ENCODE data around the gene GTF3C2. TPM values are rescaled to one million over a fixed set of nuclear protein-coding genes. Genes with fewer than 3 reads are reported as not detected.

GTF3C2 gene
- total and polyA plus RNA-seq, 2 of the 13 experiments (the other 11 are each of a cell fraction or from before 2014, with no cell fraction given), result 77.5 to 130 TPM

DNA sequence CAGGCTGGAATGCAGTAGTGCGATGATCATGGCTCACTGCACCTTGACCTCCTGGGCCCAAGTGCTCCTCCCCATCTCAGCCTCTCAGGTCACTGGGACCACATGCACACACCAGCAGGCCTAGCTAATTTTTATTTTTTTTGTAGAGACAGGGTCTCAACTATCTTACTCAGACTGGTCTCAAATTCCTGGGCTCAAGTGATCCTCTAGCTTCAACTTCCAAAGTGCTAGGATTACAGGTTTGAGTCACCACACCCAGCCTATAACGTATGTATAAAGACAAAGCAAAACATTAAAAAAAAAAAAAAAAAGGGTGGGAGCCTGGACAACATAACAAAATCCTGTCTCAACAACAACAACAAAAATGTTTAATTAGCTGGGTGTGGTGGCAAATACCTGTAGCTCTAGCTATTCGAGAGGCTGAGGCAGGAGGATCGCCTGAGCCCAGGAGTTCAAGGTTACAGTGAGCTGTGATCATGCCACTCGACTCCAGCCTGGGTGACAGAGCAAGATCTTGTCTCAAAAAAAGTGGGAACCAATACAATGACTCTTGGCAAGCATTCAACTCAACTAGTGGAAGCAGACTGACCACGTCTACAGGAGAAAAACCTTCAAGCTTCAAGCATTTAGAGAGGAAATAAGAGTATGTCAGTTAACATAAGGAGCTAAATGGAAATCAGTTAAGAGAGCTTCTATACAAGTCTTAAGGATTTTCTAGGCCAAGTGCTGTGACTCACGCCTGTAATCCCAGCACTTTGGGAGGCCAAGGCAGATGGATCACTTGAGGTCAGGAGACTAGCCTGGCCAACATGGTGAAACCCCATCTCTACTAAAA is 2.6 kb downstream of the GTF3C2 start (continued):
- TF ChIP-seq ZNF605 (CRISPR knock-in tag; IDR thresholded peaks at IDR 0.05) (no peak; the same call in none of the 2 replicates), SIX1 (CRISPR knock-in tag; IDR thresholded peaks at IDR 0.05; ENCODE audit: borderline replicate concordance) (peak; percentile 41), RFX3 (CRISPR knock-in tag; IDR thresholded peaks at IDR 0.05) (no peak), ZSCAN21 (CRISPR knock-in tag; IDR thresholded peaks at IDR 0.05; ENCODE audit: borderline replicate concordance) (0 out of 2 replicates have a peak, but pooled peaks have one; percentile 26), KDM2A (CRISPR knock-in tag; IDR thresholded peaks at IDR 0.05; ENCODE audit: borderline replicate concordance, low read depth) (no peak), CBX2 (IDR thresholded peaks at IDR 0.05; ENCODE audit: low read depth, low read length) (no peak), CBX2 (CRISPR knock-in tag; IDR thresholded peaks at IDR 0.05; ENCODE audit: low read depth) (0 out of 2 replicates have a peak, but pooled peaks have one; percentile 64), ZNF121 (CRISPR knock-in tag; IDR thresholded peaks at IDR 0.05) (peak; percentile 55; the same call in 1 of the 2 replicates), SMAD1 (CRISPR knock-in tag; IDR thresholded peaks at IDR 0.05; ENCODE audit: borderline replicate concordance, low read depth) (0 out of 2 replicates have a peak, but pooled peaks have one; percentile 77), ZSCAN20 (CRISPR knock-in tag; IDR thresholded peaks at IDR 0.05; ENCODE audit: borderline replicate concordance) (no peak), POGZ (CRISPR knock-in tag; IDR thresholded peaks at IDR 0.05) (peak; percentile 54), ZBTB46 (CRISPR knock-in tag; IDR thresholded peaks at IDR 0.05; ENCODE audit: borderline replicate concordance) (no peak), ZNF879 (CRISPR knock-in tag; IDR thresholded peaks at IDR 0.05) (no peak), ZNF616 (CRISPR knock-in tag; IDR thresholded peaks at IDR 0.05; ENCODE audit: low read depth) (no peak), ZNF205 (CRISPR knock-in tag; IDR thresholded peaks at IDR 0.05) (0 out of 2 replicates have a peak, but pooled peaks have one; percentile 14), GRHL1 (CRISPR knock-in tag; conservative IDR thresholded peaks at IDR 0.05) (no peak), CHD4 (IDR thresholded peaks at IDR 0.05; ENCODE audit: borderline replicate concordance, low read length) (peak; percentile 88; the same call in 1 of the 2 replicates), SIX4 (CRISPR knock-in tag; IDR thresholded peaks at IDR 0.05) (0 out of 2 replicates have a peak, but pooled peaks have one; percentile 29)
- TF ChIP-seq, protein P1, sequence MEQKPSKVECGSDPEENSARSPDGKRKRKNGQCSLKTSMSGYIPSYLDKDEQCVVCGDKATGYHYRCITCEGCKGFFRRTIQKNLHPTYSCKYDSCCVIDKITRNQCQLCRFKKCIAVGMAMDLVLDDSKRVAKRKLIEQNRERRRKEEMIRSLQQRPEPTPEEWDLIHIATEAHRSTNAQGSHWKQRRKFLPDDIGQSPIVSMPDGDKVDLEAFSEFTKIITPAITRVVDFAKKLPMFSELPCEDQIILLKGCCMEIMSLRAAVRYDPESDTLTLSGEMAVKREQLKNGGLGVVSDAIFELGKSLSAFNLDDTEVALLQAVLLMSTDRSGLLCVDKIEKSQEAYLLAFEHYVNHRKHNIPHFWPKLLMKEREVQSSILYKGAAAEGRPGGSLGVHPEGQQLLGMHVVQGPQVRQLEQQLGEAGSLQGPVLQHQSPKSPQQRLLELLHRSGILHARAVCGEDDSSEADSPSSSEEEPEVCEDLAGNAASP (CRISPR knock-in tag; IDR thresholded peaks at IDR 0.05; ENCODE audit: borderline replicate concordance), result peak; percentile 31; the same call in 1 of the 2 replicates
- TF ChIP-seq, protein P2, sequence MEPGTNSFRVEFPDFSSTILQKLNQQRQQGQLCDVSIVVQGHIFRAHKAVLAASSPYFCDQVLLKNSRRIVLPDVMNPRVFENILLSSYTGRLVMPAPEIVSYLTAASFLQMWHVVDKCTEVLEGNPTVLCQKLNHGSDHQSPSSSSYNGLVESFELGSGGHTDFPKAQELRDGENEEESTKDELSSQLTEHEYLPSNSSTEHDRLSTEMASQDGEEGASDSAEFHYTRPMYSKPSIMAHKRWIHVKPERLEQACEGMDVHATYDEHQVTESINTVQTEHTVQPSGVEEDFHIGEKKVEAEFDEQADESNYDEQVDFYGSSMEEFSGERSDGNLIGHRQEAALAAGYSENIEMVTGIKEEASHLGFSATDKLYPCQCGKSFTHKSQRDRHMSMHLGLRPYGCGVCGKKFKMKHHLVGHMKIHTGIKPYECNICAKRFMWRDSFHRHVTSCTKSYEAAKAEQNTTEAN (CRISPR knock-in tag; conservative IDR thresholded peaks at IDR 0.05), result 0 out of 2 replicates have a peak, but pooled peaks have one; percentile 58
